Liver (tissue), 9 donors: Measurements from ENCODE around the gene DHRS3. TPM values are rescaled to one million over a fixed set of nuclear protein-coding genes. Genes with fewer than 3 reads are reported as not detected.

Source experiments
- DNase-seq: peaks from one replicate; pipeline ENCODE4 v3.0.0-alpha.2; 2017; ENCODE audit warnings: low spot score
- H3K27ac ChIP-seq, 2 donors: one replicate each; pipeline ENCODE4 v1.7.0; 2013; ENCODE audit warnings: inconsistent platforms in 2 of 2, low read length in 2 of 2, control low read depth in 1 of 2, low read depth in 1 of 2, mild to moderate bottlenecking in 1 of 2
- H3K27me3 ChIP-seq, 4 donors: one replicate each; pipeline versions ENCODE4 v1.6.1 to v1.7.0; 2013; ENCODE audit warnings: low read length in 3 of 4, inconsistent platforms in 1 of 4, mild to moderate bottlenecking in 1 of 4, moderate library complexity in 1 of 4; ENCODE audit not compliant: control insufficient read depth in 4 of 4, insufficient read depth in 4 of 4
- H3K36me3 ChIP-seq, 4 donors: one replicate each; pipeline versions ENCODE4 v1.6.1 to v1.7.0; 2013; ENCODE audit warnings: low read length in 3 of 4, mild to moderate bottlenecking in 3 of 4, low read depth in 1 of 4, moderate library complexity in 1 of 4; ENCODE audit not compliant: control insufficient read depth in 4 of 4, insufficient read depth in 3 of 4
- H3K4me1 ChIP-seq, 4 donors: one replicate each; pipeline versions ENCODE4 v1.6.1 to v1.7.0; 2013; ENCODE audit warnings: low read length in 3 of 4, mild to moderate bottlenecking in 3 of 4, moderate library complexity in 1 of 4; ENCODE audit not compliant: control insufficient read depth in 4 of 4, insufficient read depth in 4 of 4
- H3K4me3 ChIP-seq, 3 donors: one replicate each; pipeline versions ENCODE4 v1.6.1 to v1.7.0; 2013; ENCODE audit warnings: low read length in 3 of 3, control low read depth in 1 of 3, low read depth in 1 of 3, mild to moderate bottlenecking in 1 of 3
- H3K9ac ChIP-seq, 2 donors: one replicate each; pipeline ENCODE4 v1.7.0; 2013; ENCODE audit warnings: low read length in 2 of 2, mild to moderate bottlenecking in 2 of 2, moderate library complexity in 2 of 2, control low read depth in 1 of 2, low read depth in 1 of 2
- H3K9me3 ChIP-seq, 4 donors: one replicate each; pipeline versions ENCODE4 v1.6.1 to v1.7.0; 2013; ENCODE audit warnings: low read length in 3 of 4; ENCODE audit not compliant: control insufficient read depth in 4 of 4
- EGR1 ChIP-seq, 2 donors: IDR thresholded peaks; 2 replicates each; pipeline ENCODE4 v1.6.1; 2016 to 2018; ENCODE audit warnings: antibody characterized with exemption in 2 of 2, low read depth in 2 of 2
- FOXA2 ChIP-seq: IDR thresholded peaks from 2 replicates; pipeline ENCODE4 v1.6.1; 2016; ENCODE audit warnings: antibody characterized with exemption
- GABPA ChIP-seq, 2 donors: IDR thresholded peaks in 1 of 2; conservative IDR thresholded peaks in 1 of 2; 2 replicates each; pipeline ENCODE4 v1.6.1; 2016; ENCODE audit warnings: antibody characterized with exemption in 2 of 2, mild to moderate bottlenecking in 1 of 2, moderate library complexity in 1 of 2
- HNF4A ChIP-seq, 2 donors: conservative IDR thresholded peaks; 2 replicates each; pipeline ENCODE4 v1.6.1; 2016; ENCODE audit warnings: antibody characterized with exemption in 2 of 2, mild to moderate bottlenecking in 2 of 2
- HNF4G ChIP-seq: IDR thresholded peaks from 2 replicates; pipeline ENCODE4 v1.6.1; 2016; ENCODE audit warnings: antibody characterized with exemption
- JUND ChIP-seq, 2 donors: IDR thresholded peaks; 2 replicates each; pipeline ENCODE4 v1.6.1; 2016; ENCODE audit warnings: antibody characterized with exemption in 2 of 2
- NR2F2 ChIP-seq: IDR thresholded peaks from 2 replicates; pipeline ENCODE4 v1.6.1; 2016; ENCODE audit warnings: antibody characterized with exemption
- RAD21 ChIP-seq, 2 donors: IDR thresholded peaks; 2 replicates each; pipeline ENCODE4 v1.6.1; 2016; ENCODE audit warnings: antibody characterized with exemption in 2 of 2, mild to moderate bottlenecking in 2 of 2
- RXRA ChIP-seq, 2 donors: IDR thresholded peaks; 2 replicates each; pipeline ENCODE4 v1.6.1; 2017 to 2018; ENCODE audit warnings: antibody characterized with exemption in 2 of 2, mild to moderate bottlenecking in 1 of 2
- SP1 ChIP-seq: IDR thresholded peaks from 2 replicates; pipeline ENCODE4 v1.6.1; 2018; ENCODE audit warnings: antibody characterized with exemption, mild to moderate bottlenecking
- YY1 ChIP-seq: IDR thresholded peaks from 2 replicates; pipeline ENCODE4 v1.6.1; 2016; ENCODE audit warnings: antibody characterized with exemption, mild to moderate bottlenecking
- WGBS: extraction: QIAGEN DNeasy Blood & Tissue Kit; methylation state at CpG from one replicate; pipeline ENCODE4 v1.1.7; 2013; 5-methylcytosine and 5-hydroxymethylcytosine counted together
- polyA plus RNA-seq, 2 donors: library from polyadenylated mRNA; stranded (reverse) in 1 of 2; unstranded in 1 of 2; fragments of 200-250 nt in 1 of 2; fragments of >200 nt in 1 of 2; fragmentation: Nextera tagmentation in 1 of 2; extraction: Ambion mirVana in 1 of 2; gene quantifications; one replicate each; pipeline versions ENCODE4 v1.2.1 to v1.2.3, GENCODE V29; 2013 to 2015
- total RNA-seq, 2 donors: library from RNA; depleted of rRNA; stranded (reverse); fragments of >200 nt; gene quantifications; one replicate each; pipeline ENCODE4 v1.2.3, GENCODE V29; 2014
- TF ChIP-seq, protein P1 (sequence below): fragments of 150-350 bp; IDR thresholded peaks from 2 replicates; pipeline ENCODE4 v1.5.1; 2017; ENCODE audit warnings: improper control_type of control experiment, low read depth, low read length; ENCODE audit not compliant: missing input control
- TF ChIP-seq, protein P2 (sequence below): IDR thresholded peaks from 2 replicates; pipeline ENCODE4 v1.6.1; 2016; ENCODE audit warnings: antibody characterized with exemption
- TF ChIP-seq, protein P3 (sequence below): IDR thresholded peaks from 2 replicates; pipeline ENCODE4 v1.6.1; 2016; ENCODE audit warnings: antibody characterized with exemption
- TF ChIP-seq, protein P4 (sequence below): IDR thresholded peaks from 2 replicates; pipeline ENCODE4 v1.6.1; 2016; ENCODE audit warnings: antibody characterized with exemption, mild to moderate bottlenecking
- donor health status: healthy.
- donor health status: healthy.
- donor health status: healthy.
- donor health status: healthy.
- donor health status: healthy.

Gene DHRS3
- total and polyA plus RNA-seq, 4 donors: 62.6 to 185 (median 158) TPM

DNA sequence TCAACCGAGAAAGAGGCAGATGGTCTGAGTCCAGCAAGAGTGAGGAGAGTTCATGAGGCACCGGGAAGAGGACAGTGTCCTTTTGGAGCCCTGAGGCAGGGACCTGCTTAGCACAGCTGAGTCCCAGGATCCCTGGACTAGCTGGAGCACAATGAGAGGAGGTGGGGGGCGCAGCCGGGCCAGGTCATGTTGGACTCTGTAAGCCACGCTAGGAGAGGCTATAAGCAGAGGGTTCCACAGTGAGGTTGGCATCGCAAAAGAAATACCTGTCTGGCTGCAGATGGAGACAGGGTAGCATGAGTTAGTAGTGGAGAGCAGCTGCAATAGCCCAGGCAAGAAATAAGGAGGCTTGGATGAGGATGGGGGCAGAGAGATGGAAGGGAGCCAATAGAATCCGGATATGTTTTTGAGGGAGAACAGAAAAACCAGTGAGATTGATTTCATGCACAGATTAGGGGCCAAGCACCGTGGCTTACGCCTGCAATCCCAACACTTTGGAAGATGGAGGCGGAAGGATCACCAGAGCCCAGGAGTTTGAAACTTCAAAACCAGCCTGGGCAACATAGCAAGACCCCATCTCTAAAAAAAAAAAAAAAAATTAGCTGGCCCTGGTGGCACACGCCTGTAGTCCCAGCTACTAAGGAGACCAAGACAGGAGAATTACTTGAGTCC is 98.2 kb downstream of the DHRS3 start:
- H3K36me3 ChIP-seq: no peaks in the 10 kb centered on the region
- DNase-seq: no peak
- no peak overlapping the region for H3K4me3 ChIP-seq
- 94% methylated on average over 11 of the region's 11 CpGs for WGBS
- H3K9me3 ChIP-seq: no peaks in the 10 kb centered on the region
- H3K9ac ChIP-seq: no peak overlapping the region
- TF ChIP-seq, protein P1, sequence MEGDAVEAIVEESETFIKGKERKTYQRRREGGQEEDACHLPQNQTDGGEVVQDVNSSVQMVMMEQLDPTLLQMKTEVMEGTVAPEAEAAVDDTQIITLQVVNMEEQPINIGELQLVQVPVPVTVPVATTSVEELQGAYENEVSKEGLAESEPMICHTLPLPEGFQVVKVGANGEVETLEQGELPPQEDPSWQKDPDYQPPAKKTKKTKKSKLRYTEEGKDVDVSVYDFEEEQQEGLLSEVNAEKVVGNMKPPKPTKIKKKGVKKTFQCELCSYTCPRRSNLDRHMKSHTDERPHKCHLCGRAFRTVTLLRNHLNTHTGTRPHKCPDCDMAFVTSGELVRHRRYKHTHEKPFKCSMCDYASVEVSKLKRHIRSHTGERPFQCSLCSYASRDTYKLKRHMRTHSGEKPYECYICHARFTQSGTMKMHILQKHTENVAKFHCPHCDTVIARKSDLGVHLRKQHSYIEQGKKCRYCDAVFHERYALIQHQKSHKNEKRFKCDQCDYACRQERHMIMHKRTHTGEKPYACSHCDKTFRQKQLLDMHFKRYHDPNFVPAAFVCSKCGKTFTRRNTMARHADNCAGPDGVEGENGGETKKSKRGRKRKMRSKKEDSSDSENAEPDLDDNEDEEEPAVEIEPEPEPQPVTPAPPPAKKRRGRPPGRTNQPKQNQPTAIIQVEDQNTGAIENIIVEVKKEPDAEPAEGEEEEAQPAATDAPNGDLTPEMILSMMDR: no peak
- no peak for TF ChIP-seq HNF4G
- TF ChIP-seq, protein P2, sequence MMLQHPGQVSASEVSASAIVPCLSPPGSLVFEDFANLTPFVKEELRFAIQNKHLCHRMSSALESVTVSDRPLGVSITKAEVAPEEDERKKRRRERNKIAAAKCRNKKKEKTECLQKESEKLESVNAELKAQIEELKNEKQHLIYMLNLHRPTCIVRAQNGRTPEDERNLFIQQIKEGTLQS: no peak
- no peak for TF ChIP-seq EGR1 (IDR thresholded peaks at IDR 0.05; ENCODE audit: low read depth in 2 of 2)
- TF ChIP-seq, protein P3, sequence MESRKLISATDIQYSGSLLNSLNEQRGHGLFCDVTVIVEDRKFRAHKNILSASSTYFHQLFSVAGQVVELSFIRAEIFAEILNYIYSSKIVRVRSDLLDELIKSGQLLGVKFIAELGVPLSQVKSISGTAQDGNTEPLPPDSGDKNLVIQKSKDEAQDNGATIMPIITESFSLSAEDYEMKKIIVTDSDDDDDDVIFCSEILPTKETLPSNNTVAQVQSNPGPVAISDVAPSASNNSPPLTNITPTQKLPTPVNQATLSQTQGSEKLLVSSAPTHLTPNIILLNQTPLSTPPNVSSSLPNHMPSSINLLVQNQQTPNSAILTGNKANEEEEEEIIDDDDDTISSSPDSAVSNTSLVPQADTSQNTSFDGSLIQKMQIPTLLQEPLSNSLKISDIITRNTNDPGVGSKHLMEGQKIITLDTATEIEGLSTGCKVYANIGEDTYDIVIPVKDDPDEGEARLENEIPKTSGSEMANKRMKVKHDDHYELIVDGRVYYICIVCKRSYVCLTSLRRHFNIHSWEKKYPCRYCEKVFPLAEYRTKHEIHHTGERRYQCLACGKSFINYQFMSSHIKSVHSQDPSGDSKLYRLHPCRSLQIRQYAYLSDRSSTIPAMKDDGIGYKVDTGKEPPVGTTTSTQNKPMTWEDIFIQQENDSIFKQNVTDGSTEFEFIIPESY: no peak
- no peak overlapping the region for H3K27ac ChIP-seq
- no peaks in the 10 kb centered on the region for H3K27me3 ChIP-seq
- peaks cover 0 to 8% (median 2%) of the 10 kb centered on the region in 4 donors for H3K4me1 ChIP-seq

DNA sequence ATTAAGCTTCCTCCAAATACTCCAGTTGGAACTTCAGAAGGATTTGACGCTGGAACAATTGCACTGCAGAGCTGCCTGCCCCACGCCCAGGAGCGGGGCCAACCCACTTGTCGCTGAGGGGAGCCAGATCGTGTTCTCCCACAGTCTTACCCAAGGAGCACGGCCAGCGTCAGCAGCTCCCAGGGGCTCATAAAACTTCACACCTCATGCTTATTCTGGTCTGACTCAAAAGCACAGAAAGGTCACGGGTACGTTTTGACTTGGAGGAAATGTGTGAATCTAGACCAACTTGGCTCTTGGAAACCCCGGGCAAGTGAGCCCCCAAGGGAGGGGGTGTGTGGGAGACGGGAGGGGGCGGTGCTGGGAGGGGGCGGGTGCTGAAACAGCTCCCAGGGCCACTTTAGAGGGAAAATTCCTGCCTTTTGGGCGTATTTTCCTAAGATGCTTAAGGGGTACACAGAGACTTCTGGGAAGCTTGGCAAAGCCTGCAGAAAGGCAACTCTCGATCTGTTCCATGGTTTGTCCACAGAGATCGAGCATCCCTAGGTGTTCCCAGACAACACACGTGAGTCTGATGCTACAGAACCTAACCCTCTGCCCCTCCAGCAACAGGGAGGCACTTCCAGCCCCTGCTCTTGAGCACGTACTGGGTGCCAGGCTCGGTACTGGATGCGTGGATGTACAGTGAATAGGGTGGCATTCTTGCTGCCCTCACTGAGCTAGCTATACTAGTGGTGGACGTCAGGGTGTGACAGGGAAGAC is 98.9 kb downstream of the DHRS3 start:
- Histone ChIP-seq H3K9ac (no peak overlapping the region), H3K4me1 (peaks cover 0 to 7% (median under 1%) of the 10 kb centered on the region in 4 donors), H3K9me3 (no peaks in the 10 kb centered on the region), H3K27me3 (no peaks in the 10 kb centered on the region), H3K4me3 (no peak overlapping the region), H3K36me3 (no peaks in the 10 kb centered on the region), H3K27ac (no peak overlapping the region)
- WGBS: 69% methylated on average over 21 of the region's 21 CpGs
- TF ChIP-seq, protein P1: no peak
- TF ChIP-seq RAD21 (IDR thresholded peaks at IDR 0.05): no peak
- TF ChIP-seq, protein P4, sequence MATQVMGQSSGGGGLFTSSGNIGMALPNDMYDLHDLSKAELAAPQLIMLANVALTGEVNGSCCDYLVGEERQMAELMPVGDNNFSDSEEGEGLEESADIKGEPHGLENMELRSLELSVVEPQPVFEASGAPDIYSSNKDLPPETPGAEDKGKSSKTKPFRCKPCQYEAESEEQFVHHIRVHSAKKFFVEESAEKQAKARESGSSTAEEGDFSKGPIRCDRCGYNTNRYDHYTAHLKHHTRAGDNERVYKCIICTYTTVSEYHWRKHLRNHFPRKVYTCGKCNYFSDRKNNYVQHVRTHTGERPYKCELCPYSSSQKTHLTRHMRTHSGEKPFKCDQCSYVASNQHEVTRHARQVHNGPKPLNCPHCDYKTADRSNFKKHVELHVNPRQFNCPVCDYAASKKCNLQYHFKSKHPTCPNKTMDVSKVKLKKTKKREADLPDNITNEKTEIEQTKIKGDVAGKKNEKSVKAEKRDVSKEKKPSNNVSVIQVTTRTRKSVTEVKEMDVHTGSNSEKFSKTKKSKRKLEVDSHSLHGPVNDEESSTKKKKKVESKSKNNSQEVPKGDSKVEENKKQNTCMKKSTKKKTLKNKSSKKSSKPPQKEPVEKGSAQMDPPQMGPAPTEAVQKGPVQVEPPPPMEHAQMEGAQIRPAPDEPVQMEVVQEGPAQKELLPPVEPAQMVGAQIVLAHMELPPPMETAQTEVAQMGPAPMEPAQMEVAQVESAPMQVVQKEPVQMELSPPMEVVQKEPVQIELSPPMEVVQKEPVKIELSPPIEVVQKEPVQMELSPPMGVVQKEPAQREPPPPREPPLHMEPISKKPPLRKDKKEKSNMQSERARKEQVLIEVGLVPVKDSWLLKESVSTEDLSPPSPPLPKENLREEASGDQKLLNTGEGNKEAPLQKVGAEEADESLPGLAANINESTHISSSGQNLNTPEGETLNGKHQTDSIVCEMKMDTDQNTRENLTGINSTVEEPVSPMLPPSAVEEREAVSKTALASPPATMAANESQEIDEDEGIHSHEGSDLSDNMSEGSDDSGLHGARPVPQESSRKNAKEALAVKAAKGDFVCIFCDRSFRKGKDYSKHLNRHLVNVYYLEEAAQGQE: no peak
- TF ChIP-seq SP1: no peak
- no peak for TF ChIP-seq HNF4A (conservative IDR thresholded peaks at IDR 0.05)
- no peak for TF ChIP-seq GABPA (IDR thresholded peaks at IDR 0.05 in 1 of 2, conservative IDR thresholded peaks at IDR 0.05 in 1 of 2)
- no peak for TF ChIP-seq FOXA2
- TF ChIP-seq EGR1 (IDR thresholded peaks at IDR 0.05; ENCODE audit: low read depth in 2 of 2): no peak
- no peak for TF ChIP-seq RXRA (IDR thresholded peaks at IDR 0.05)
- no peak for TF ChIP-seq YY1
- TF ChIP-seq HNF4G: no peak
- TF ChIP-seq, protein P2: no peak
- TF ChIP-seq JUND (IDR thresholded peaks at IDR 0.05): no peak
- no peak for TF ChIP-seq NR2F2
- no peak for DNase-seq
